ENCODE measurements around the gene LCMT1. TPM values are rescaled to one million over a fixed set of nuclear protein-coding genes. Genes with fewer than 3 reads are reported as not detected.
"Not testable (repeated sequence)": the region's sequence is repeated elsewhere in the genome, so short reads cannot be mapped to it uniquely, and the experiment has no call there.

The LCMT1 gene
- total RNA-seq, 1 donor, result 35.5 TPM

DNA sequence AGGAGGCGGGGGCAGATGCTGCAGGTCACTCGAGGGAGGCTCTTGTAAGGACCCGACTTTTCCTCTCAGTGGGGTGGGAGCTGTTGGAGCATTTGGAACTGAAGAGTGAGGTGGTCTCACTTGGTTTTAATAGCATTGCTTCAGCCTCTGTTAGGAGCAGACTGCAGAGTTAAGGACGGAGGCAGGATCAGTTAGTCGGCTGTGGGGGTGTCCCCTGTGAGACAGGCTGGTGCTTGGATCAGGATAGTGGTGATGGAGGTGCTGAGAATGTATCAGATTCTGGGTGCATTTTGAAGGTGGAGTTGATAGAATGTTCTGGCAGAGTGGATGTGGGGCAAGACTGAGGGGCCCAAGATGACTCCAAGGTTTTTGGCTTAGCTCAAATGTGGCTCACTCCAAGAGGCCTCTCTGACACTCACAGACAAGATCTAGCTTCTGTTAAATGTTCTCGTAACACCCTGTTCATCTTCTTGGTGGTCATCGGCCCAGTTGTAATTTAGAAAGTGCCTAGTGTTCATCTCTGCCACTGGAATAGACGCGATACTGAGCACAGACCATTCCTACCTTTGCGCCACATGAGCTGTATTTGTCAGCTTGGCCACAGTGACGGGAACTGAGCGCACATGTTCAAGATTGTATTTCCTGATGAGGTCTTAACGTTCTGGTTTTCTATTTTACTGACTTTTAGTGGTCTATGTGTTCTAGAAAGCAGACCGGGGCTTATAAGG lies 7.5 kb downstream of the LCMT1 start:
- H3K4me1 ChIP-seq (ENCODE audit: insufficient read depth, low read length), result no peaks in the 10 kb centered on the region
- no peak overlapping the region for H3K27ac ChIP-seq (ENCODE audit: low read depth, low read length)
- peaks cover 36% of the 10 kb centered on the region for H4K20me1 ChIP-seq (ENCODE audit: insufficient read depth, low read length)
- no peak overlapping the region for H3K4me2 ChIP-seq (ENCODE audit: insufficient read depth, low read length)
- no peak overlapping the region for H3K4me3 ChIP-seq (ENCODE audit: insufficient read depth, low read length)
- no peaks in the 10 kb centered on the region for H3K9me3 ChIP-seq (ENCODE audit: low read depth, low read length)
- DNase-seq (ENCODE audit: insufficient read length, low spot score, missing footprints), result no peak
- no peak for TF ChIP-seq CTCF (IDR thresholded peaks at IDR 0.05; ENCODE audit: extremely low read depth, low read depth, low read length)
- peaks cover 90% of the 10 kb centered on the region for H3K79me2 ChIP-seq (ENCODE audit: insufficient read depth, low read length)
- no peak overlapping the region for H2AFZ ChIP-seq (ENCODE audit: low read length)
- H3K27me3 ChIP-seq (ENCODE audit: insufficient read depth, low read length), result no peaks in the 10 kb centered on the region
- H3K36me3 ChIP-seq (ENCODE audit: insufficient read depth, low read length), result peaks cover 12% of the 10 kb centered on the region

DNA sequence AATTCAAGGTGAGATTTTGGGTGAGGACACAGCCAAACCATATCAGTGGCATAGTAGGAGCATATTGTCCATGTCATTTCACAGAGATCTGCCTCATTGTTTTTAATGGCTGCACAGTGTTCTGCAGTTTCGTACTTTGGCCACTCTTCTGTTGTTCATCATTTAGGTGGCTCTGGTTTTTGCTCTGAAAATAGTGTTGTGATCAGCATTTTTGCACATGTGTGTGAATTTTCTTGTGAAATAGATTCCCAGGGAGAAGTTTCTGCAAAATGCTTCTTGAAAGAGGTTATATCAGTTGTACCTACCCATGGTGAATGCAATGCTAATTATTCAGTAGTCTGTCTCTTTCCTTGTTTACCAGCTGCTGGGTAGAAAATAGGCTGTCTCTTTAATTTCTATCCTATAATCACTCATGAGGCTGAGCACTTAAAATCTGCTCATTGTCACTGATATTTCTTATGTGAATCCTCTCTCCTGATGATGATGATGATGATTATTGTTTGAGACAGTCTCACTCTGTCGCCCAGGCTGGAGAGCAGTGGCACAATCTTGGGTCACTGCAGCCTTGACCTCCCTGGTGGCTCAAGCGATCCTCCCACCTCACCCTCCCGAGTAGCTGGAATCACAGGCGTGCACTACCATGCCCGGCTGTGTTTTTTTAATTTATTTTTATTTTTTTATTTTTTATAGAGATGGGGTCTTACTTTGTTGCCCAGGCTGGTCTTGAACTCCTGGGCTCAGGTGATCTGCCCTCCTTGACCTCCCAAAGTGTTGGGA lies 10.5 kb downstream of the LCMT1 start:
- no peak for TF ChIP-seq CTCF (IDR thresholded peaks at IDR 0.05; ENCODE audit: extremely low read depth, low read depth, low read length)
- Histone ChIP-seq H3K9me3 (ENCODE audit: low read depth, low read length) (no peaks in the 10 kb centered on the region), H3K27me3 (ENCODE audit: insufficient read depth, low read length) (no peaks in the 10 kb centered on the region), H2AFZ (ENCODE audit: low read length) (no peak overlapping the region), H3K27ac (ENCODE audit: low read depth, low read length) (no peak overlapping the region), H3K4me3 (ENCODE audit: insufficient read depth, low read length) (no peak overlapping the region), H3K4me2 (ENCODE audit: insufficient read depth, low read length) (no peak overlapping the region), H4K20me1 (ENCODE audit: insufficient read depth, low read length) (peaks cover 29% of the 10 kb centered on the region), H3K4me1 (ENCODE audit: insufficient read depth, low read length) (peaks cover 10% of the 10 kb centered on the region), H3K79me2 (ENCODE audit: insufficient read depth, low read length) (peaks cover 77% of the 10 kb centered on the region), H3K36me3 (ENCODE audit: insufficient read depth, low read length) (peaks cover 4% of the 10 kb centered on the region)
- DNase-seq (ENCODE audit: insufficient read length, low spot score, missing footprints), result no peak

DNA sequence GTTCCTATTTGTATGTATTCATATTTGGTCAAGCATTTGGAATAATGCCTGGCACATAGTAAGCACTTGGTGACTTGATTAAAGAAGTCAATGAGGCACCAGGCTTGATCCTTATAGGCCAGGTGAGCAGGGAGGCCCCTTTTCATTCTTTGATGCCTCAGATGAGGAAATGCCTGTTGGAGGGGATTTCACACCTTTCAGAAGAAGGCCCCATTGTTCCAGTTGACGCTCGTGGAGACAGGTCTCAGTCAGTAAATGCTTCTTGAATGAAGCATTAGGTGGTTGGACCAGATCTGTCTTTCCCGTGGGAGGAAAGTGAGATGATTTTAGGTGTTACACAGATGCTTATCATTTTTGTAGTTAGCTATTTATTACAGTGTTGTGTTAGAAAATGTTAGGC lies 13.0 kb downstream of the LCMT1 start:
- no peak overlapping the region for H3K4me3 ChIP-seq (ENCODE audit: insufficient read depth, low read length)
- H3K27me3 ChIP-seq (ENCODE audit: insufficient read depth, low read length), result no peaks in the 10 kb centered on the region
- H3K4me2 ChIP-seq (ENCODE audit: insufficient read depth, low read length), result no peak overlapping the region
- DNase-seq (ENCODE audit: insufficient read length, low spot score, missing footprints), result no peak
- peaks cover 13% of the 10 kb centered on the region for H3K4me1 ChIP-seq (ENCODE audit: insufficient read depth, low read length)
- H3K9me3 ChIP-seq (ENCODE audit: low read depth, low read length), result no peaks in the 10 kb centered on the region
- H4K20me1 ChIP-seq (ENCODE audit: insufficient read depth, low read length), result peaks cover 30% of the 10 kb centered on the region
- peaks cover 4% of the 10 kb centered on the region for H3K36me3 ChIP-seq (ENCODE audit: insufficient read depth, low read length)
- no peak overlapping the region for H3K27ac ChIP-seq (ENCODE audit: low read depth, low read length)
- TF ChIP-seq CTCF (IDR thresholded peaks at IDR 0.05; ENCODE audit: extremely low read depth, low read depth, low read length), result no peak
- no peak overlapping the region for H2AFZ ChIP-seq (ENCODE audit: low read length)
- H3K79me2 ChIP-seq (ENCODE audit: insufficient read depth, low read length), result peaks cover 62% of the 10 kb centered on the region

- Histone ChIP-seq H4K20me1 (ENCODE audit: insufficient read depth, low read length) (peaks cover 28% of the 10 kb centered on the region), H3K79me2 (ENCODE audit: insufficient read depth, low read length) (peaks cover 54% of the 10 kb centered on the region), H3K4me1 (ENCODE audit: insufficient read depth, low read length) (peaks cover 13% of the 10 kb centered on the region), H3K36me3 (ENCODE audit: insufficient read depth, low read length) (peaks cover 14% of the 10 kb centered on the region), H3K27ac (ENCODE audit: low read depth, low read length) (peak overlapping the region; percentile 65)
- H2AFZ ChIP-seq (ENCODE audit: low read length); H3K4me3 ChIP-seq (ENCODE audit: insufficient read depth, low read length); H3K9me3 ChIP-seq (ENCODE audit: low read depth, low read length); DNase-seq (ENCODE audit: insufficient read length, low spot score, missing footprints); H3K27me3 ChIP-seq (ENCODE audit: insufficient read depth, low read length); H3K4me2 ChIP-seq (ENCODE audit: insufficient read depth, low read length): not testable (repeated sequence)
These were observed 14.6 kb downstream of the LCMT1 start for GRCh38 chr16:25126086-25126666.
